ENCODE data around the gene H2BW2.
"Not testable (repeated sequence)": the region's sequence is repeated elsewhere in the genome, so short reads cannot be mapped to it uniquely, and the experiment has no call there.

The H2BW2 gene

DNA sequence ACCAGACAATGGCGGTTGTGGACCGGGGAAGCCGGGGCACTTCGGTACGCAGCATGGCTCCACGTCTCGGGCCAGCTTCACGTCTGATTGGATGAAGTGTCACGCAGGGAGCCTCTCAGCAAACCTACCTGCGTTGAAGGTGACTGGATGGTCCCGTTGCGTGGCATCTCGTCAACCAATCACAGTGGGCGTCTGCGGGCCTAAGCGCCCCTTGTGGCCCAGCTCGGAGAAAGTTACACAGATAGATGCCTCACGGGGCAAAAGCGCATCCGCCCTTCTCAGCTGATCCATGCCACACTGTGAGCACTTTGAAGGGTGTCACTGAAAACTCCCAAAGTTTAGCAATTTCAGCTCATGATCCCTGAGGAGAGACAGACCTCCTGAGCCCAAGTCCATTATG lies 26.1 kb upstream of the H2BW2 start, which contains the start of gene H2BW1:
H2BW1 (minus strand) TSS at position 103 of the 400 bp plus-strand sequence. CDS start 132 bp downstream, outside the sequence.
- no peak within 1 kb of the TSS for H3K9ac ChIP-seq (ENCODE audit: low read length)
- no peaks in the 10 kb centered on the region for H4K20me1 ChIP-seq (ENCODE audit: insufficient read depth, low read length)
- H3K27me3 ChIP-seq (ENCODE audit: low read depth, low read length) = no peaks in the 10 kb centered on the region
- no peak within 1 kb of the TSS for H3K27ac ChIP-seq (ENCODE audit: low read length)
- no peaks in the 10 kb centered on the region for H3K9me3 ChIP-seq (ENCODE audit: insufficient read depth, low read length)
- TF ChIP-seq EZH2phosphoT487 (IDR thresholded peaks at IDR 0.05; ENCODE audit: low read depth) (no peak), CTCF (IDR thresholded peaks at IDR 0.05; ENCODE audit: low read depth, low read length) (no peak)
- no peak within 1 kb of the TSS for H2AFZ ChIP-seq (ENCODE audit: low read depth, low read length)
- H3K4me3 ChIP-seq (ENCODE audit: low read length) = no peak within 1 kb of the TSS
- no peaks in the 10 kb centered on the region for H3K4me1 ChIP-seq (ENCODE audit: low read length)
- H3K79me2 ChIP-seq (ENCODE audit: low read length) = no peaks in the 10 kb centered on the region
- no peak within 1 kb of the TSS for H3K4me2 ChIP-seq (ENCODE audit: low read length)
- no peaks in the 10 kb centered on the region for H3K36me3 ChIP-seq (replicated peaks; ENCODE audit: low read depth, low read length)

- not testable (repeated sequence) for H3K4me3 ChIP-seq (ENCODE audit: low read length); H3K27ac ChIP-seq (ENCODE audit: low read length); H3K36me3 ChIP-seq (replicated peaks; ENCODE audit: low read depth, low read length); H3K27me3 ChIP-seq (ENCODE audit: low read depth, low read length); H3K9me3 ChIP-seq (ENCODE audit: insufficient read depth, low read length); H3K4me1 ChIP-seq (ENCODE audit: low read length); H3K4me2 ChIP-seq (ENCODE audit: low read length); H3K9ac ChIP-seq (ENCODE audit: low read length); H4K20me1 ChIP-seq (ENCODE audit: insufficient read depth, low read length); H2AFZ ChIP-seq (ENCODE audit: low read depth, low read length); H3K79me2 ChIP-seq (ENCODE audit: low read length)
Measured at GRCh38 chrX:104015576-104015975, 24.2 kb upstream of the H2BW2 start.

GRCh38 chrX:104018126-104018525 lies 21.6 kb upstream of the H2BW2 start:
- no peak overlapping the region for H3K4me3 ChIP-seq (ENCODE audit: low read length)
- no peak overlapping the region for H3K9ac ChIP-seq (ENCODE audit: low read length)
- H3K36me3 ChIP-seq (replicated peaks; ENCODE audit: low read depth, low read length) = no peaks in the 10 kb centered on the region
- no peak overlapping the region for H3K27ac ChIP-seq (ENCODE audit: low read length)
- H2AFZ ChIP-seq (ENCODE audit: low read depth, low read length) = no peak overlapping the region
- H3K4me2 ChIP-seq (ENCODE audit: low read length) = no peak overlapping the region
- H3K79me2 ChIP-seq (ENCODE audit: low read length) = no peaks in the 10 kb centered on the region
- H3K27me3 ChIP-seq (ENCODE audit: low read depth, low read length) = no peaks in the 10 kb centered on the region
- H4K20me1 ChIP-seq (ENCODE audit: insufficient read depth, low read length) = no peaks in the 10 kb centered on the region
- H3K4me1 ChIP-seq (ENCODE audit: low read length) = no peaks in the 10 kb centered on the region
- TF ChIP-seq CTCF (IDR thresholded peaks at IDR 0.05; ENCODE audit: low read depth, low read length) (no peak), EZH2phosphoT487 (IDR thresholded peaks at IDR 0.05; ENCODE audit: low read depth) (no peak)
- H3K9me3 ChIP-seq (ENCODE audit: insufficient read depth, low read length) = no peaks in the 10 kb centered on the region

DNA sequence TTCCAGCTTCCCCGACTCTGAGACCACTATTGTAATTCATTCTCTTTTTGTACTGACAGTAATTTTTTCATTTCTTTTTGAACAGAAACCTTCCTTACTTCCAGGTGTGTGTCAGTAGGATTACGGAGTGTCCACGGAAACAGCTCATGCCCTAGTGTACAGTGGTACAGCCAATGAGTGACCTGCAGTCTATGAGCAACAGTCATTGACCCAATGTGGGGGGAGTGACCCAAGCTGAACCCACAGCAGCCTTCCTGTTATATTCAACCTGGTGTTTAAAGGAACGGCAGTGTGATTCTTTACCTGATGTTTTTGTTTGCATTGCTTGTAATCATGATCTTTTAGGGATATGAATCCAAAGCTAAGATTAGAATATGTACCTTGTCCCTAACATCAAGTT lies 1.2 kb downstream of the H2BW2 start:
- Histone ChIP-seq H3K27me3 (ENCODE audit: low read depth, low read length) (no peaks in the 10 kb centered on the region), H3K4me1 (ENCODE audit: low read length) (no peaks in the 10 kb centered on the region), H3K4me3 (ENCODE audit: low read length) (no peak overlapping the region), H3K27ac (ENCODE audit: low read length) (no peak overlapping the region), H2AFZ (ENCODE audit: low read depth, low read length) (no peak overlapping the region), H3K9me3 (ENCODE audit: insufficient read depth, low read length) (no peaks in the 10 kb centered on the region), H3K79me2 (ENCODE audit: low read length) (no peaks in the 10 kb centered on the region), H3K4me2 (ENCODE audit: low read length) (no peak overlapping the region), H3K9ac (ENCODE audit: low read length) (no peak overlapping the region), H3K36me3 (replicated peaks; ENCODE audit: low read depth, low read length) (no peaks in the 10 kb centered on the region), H4K20me1 (ENCODE audit: insufficient read depth, low read length) (no peaks in the 10 kb centered on the region)
- TF ChIP-seq CTCF (IDR thresholded peaks at IDR 0.05; ENCODE audit: low read depth, low read length) (no peak), EZH2phosphoT487 (IDR thresholded peaks at IDR 0.05; ENCODE audit: low read depth) (no peak)

DNA sequence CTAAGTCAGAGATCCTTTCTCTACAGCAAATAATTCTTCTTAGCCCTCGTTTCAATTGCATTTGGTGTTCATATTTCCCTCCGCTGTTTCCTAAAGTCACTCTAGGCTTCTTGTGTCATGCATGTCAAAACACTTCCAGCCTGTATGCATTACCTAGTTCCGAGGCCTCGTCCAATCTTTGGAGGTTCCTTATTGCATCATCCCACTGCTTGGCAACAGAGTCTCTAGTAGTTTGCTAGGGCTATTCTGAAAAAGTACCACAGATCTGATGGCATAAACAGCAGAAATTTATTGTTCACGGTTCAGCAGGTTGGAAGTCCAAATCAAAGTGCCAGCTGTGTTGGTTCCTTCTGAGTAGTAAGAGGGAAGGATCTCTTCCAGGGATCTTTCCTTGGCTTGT lies 5.9 kb downstream of the H2BW2 start:
- TF ChIP-seq EZH2phosphoT487 (IDR thresholded peaks at IDR 0.05; ENCODE audit: low read depth) (no peak), CTCF (IDR thresholded peaks at IDR 0.05; ENCODE audit: low read depth, low read length) (no peak)
- no peak overlapping the region for H3K4me2 ChIP-seq (ENCODE audit: low read length)
- no peaks in the 10 kb centered on the region for H3K36me3 ChIP-seq (replicated peaks; ENCODE audit: low read depth, low read length)
- H3K27me3 ChIP-seq (ENCODE audit: low read depth, low read length) = no peaks in the 10 kb centered on the region
- H3K4me1 ChIP-seq (ENCODE audit: low read length) = no peaks in the 10 kb centered on the region
- no peaks in the 10 kb centered on the region for H4K20me1 ChIP-seq (ENCODE audit: insufficient read depth, low read length)
- no peaks in the 10 kb centered on the region for H3K79me2 ChIP-seq (ENCODE audit: low read length)
- H2AFZ ChIP-seq (ENCODE audit: low read depth, low read length) = no peak overlapping the region
- no peak overlapping the region for H3K27ac ChIP-seq (ENCODE audit: low read length)
- H3K9ac ChIP-seq (ENCODE audit: low read length) = no peak overlapping the region
- no peaks in the 10 kb centered on the region for H3K9me3 ChIP-seq (ENCODE audit: insufficient read depth, low read length)
- H3K4me3 ChIP-seq (ENCODE audit: low read length) = no peak overlapping the region
